ENCODE results near the gene HIVEP1. TPM values are rescaled to one million over a fixed set of nuclear protein-coding genes. Genes with fewer than 3 reads are reported as not detected.

HIVEP1 gene
- total RNA-seq, 1 donor from 2014 or later, result 48.9 TPM

GRCh38 chr6:12012558-12013306 lies 620 bp downstream of the HIVEP1 start:
- TF ChIP-seq CTCF (IDR thresholded peaks at IDR 0.05; ENCODE audit: insufficient read depth, low read depth, low read length), result no peak
- no peak for TF ChIP-seq EZH2 (IDR thresholded peaks at IDR 0.05; ENCODE audit: insufficient read depth, low read length)
- Histone ChIP-seq H3K4me2 (ENCODE audit: low read length) (peak overlapping the region; percentile 88), H3K36me3 (ENCODE audit: insufficient read depth, low read length) (peaks cover 11% of the 10 kb centered on the region), H3K79me2 (ENCODE audit: insufficient read depth, low read length) (peaks cover 50% of the 10 kb centered on the region), H3K27me3 (ENCODE audit: insufficient read depth, low read length) (no peaks in the 10 kb centered on the region), H3K4me3 (ENCODE audit: insufficient read depth, low read depth, low read length) (peak overlapping the region; percentile 70), H3K4me1 (ENCODE audit: insufficient read depth, low read length) (peaks cover 21% of the 10 kb centered on the region), H3K9ac (ENCODE audit: low read length) (peak overlapping the region; percentile 90), H2AFZ (ENCODE audit: low read depth, low read length) (peak overlapping the region; percentile 23), H3K9me3 (ENCODE audit: insufficient read depth, low read depth, low read length) (peaks cover 3% of the 10 kb centered on the region), H4K20me1 (ENCODE audit: insufficient read depth, low read length) (peaks cover 8% of the 10 kb centered on the region), H3K27ac (ENCODE audit: low read depth, low read length) (peak overlapping the region; percentile 89)
- H3K27ac Mint-ChIP-seq (ENCODE audit: unreplicated experiment), result peak overlapping the region; percentile 86
- H3K9me3 Mint-ChIP-seq (ENCODE audit: unreplicated experiment), result peaks cover 2% of the 10 kb centered on the region
- FAIRE-seq (no peak), DNase-seq (ENCODE audit: low read depth) (peak; percentile 89)
- peaks cover 12% of the 10 kb centered on the region for H3K4me1 Mint-ChIP-seq (ENCODE audit: low read depth, unreplicated experiment)
- peak overlapping the region; percentile 89 for H3K4me3 Mint-ChIP-seq (ENCODE audit: unreplicated experiment)
- no peaks in the 10 kb centered on the region for H3K27me3 Mint-ChIP-seq (ENCODE audit: low read depth, unreplicated experiment)
- H3K36me3 Mint-ChIP-seq (ENCODE audit: low read depth, unreplicated experiment), result peaks cover 8% of the 10 kb centered on the region

GRCh38 chr6:12013307-12013719 lies 1.2 kb downstream of the HIVEP1 start:
- Histone ChIP-seq H3K9me3 (ENCODE audit: insufficient read depth, low read depth, low read length) (peaks cover 3% of the 10 kb centered on the region), H4K20me1 (ENCODE audit: insufficient read depth, low read length) (peaks cover 8% of the 10 kb centered on the region), H3K36me3 (ENCODE audit: insufficient read depth, low read length) (peaks cover 12% of the 10 kb centered on the region), H3K4me1 (ENCODE audit: insufficient read depth, low read length) (peaks cover 17% of the 10 kb centered on the region), H3K27ac (ENCODE audit: low read depth, low read length) (peak overlapping the region; percentile 89), H3K4me2 (ENCODE audit: low read length) (peak overlapping the region; percentile 88), H3K79me2 (ENCODE audit: insufficient read depth, low read length) (peaks cover 50% of the 10 kb centered on the region), H3K27me3 (ENCODE audit: insufficient read depth, low read length) (no peaks in the 10 kb centered on the region), H2AFZ (ENCODE audit: low read depth, low read length) (no peak overlapping the region), H3K4me3 (ENCODE audit: insufficient read depth, low read depth, low read length) (peak overlapping the region; percentile 70), H3K9ac (ENCODE audit: low read length) (peak overlapping the region; percentile 90)
- Mint-ChIP-seq H3K27me3 (ENCODE audit: low read depth, unreplicated experiment) (no peaks in the 10 kb centered on the region), H3K9me3 (ENCODE audit: unreplicated experiment) (peaks cover 2% of the 10 kb centered on the region), H3K4me1 (ENCODE audit: low read depth, unreplicated experiment) (peaks cover 12% of the 10 kb centered on the region), H3K27ac (ENCODE audit: unreplicated experiment) (peak overlapping the region; percentile 86), H3K36me3 (ENCODE audit: low read depth, unreplicated experiment) (peaks cover 8% of the 10 kb centered on the region), H3K4me3 (ENCODE audit: unreplicated experiment) (peak overlapping the region; percentile 89)
- FAIRE-seq (no peak), DNase-seq (ENCODE audit: low read depth) (no peak)
- TF ChIP-seq CTCF (IDR thresholded peaks at IDR 0.05; ENCODE audit: insufficient read depth, low read depth, low read length) (no peak), EZH2 (IDR thresholded peaks at IDR 0.05; ENCODE audit: insufficient read depth, low read length) (no peak)
